Measurements from ENCODE around the gene HMCN2.

HMCN2 gene

GRCh38 chr9:130309689-130310455, 44.3 kb downstream of the HMCN2 start:
- no peak for DNase-seq

GRCh38 chr9:130310456-130310855, 44.9 kb downstream of the HMCN2 start:
- no peak for DNase-seq

- no peak for DNase-seq
These were observed 45.4 kb downstream of the HMCN2 start for GRCh38 chr9:130311003-130311402.

GRCh38 chr9:130311408-130312140, 46.0 kb downstream of the HMCN2 start:
- DNase-seq: no peak

GRCh38 chr9:130313103-130313858, 47.7 kb downstream of the HMCN2 start:
- DNase-seq: no peak

GRCh38 chr9:130315446-130316226, 50.1 kb downstream of the HMCN2 start:
- no peak for DNase-seq

- DNase-seq: no peak
These were observed 50.9 kb downstream of the HMCN2 start for GRCh38 chr9:130316430-130316829.

GRCh38 chr9:130319300-130319699, 53.7 kb downstream of the HMCN2 start:
- no peak for DNase-seq

GRCh38 chr9:130319944-130320712, 54.6 kb downstream of the HMCN2 start:
- DNase-seq: no peak

GRCh38 chr9:130320723-130321481, 55.3 kb downstream of the HMCN2 start:
- no peak for DNase-seq

GRCh38 chr9:130321539-130321938, 56.0 kb downstream of the HMCN2 start:
- no peak for DNase-seq

GRCh38 chr9:130323051-130323745, 57.6 kb downstream of the HMCN2 start:
- DNase-seq: no peak

GRCh38 chr9:130325921-130326320, 60.4 kb downstream of the HMCN2 start:
- no peak for DNase-seq

- DNase-seq: no peak
These were observed 61.7 kb downstream of the HMCN2 start for GRCh38 chr9:130327070-130327780.

- no peak for DNase-seq
These were observed 62.3 kb downstream of the HMCN2 start for GRCh38 chr9:130327781-130328348.

- DNase-seq: no peak
These were observed 62.8 kb downstream of the HMCN2 start for GRCh38 chr9:130328349-130328801.

GRCh38 chr9:130329061-130329460, 63.5 kb downstream of the HMCN2 start:
- no peak for DNase-seq

- no peak for DNase-seq
These were observed 64.8 kb downstream of the HMCN2 start for GRCh38 chr9:130330202-130330862.

- DNase-seq: no peak
These were observed 65.5 kb downstream of the HMCN2 start for GRCh38 chr9:130331061-130331460.

Measured in NK-92 treated with Interleukin-12 subunit alpha and Interleukin-12 subunit beta, amount 100 ng/mL, for 24 hours (cell line).